SK-N-SH (cell line): ENCODE data around the gene ALDH1L1.

ENCODE experiments used
- CTCF ChIP-seq: fragments of 200-600 bp; sonication (generic); IDR thresholded peaks from 2 replicates; pipeline ENCODE4 v1.6.1; 2017; ENCODE audit warnings: antibody characterized with exemption, mild to moderate bottlenecking, moderate library complexity
- JUND ChIP-seq: IDR thresholded peaks from 2 replicates; pipeline ENCODE4 v1.4.0; 2012
- POLR2AphosphoS5 ChIP-seq: IDR thresholded peaks from 2 replicates; pipeline ENCODE4 v1.6.1; 2012; ENCODE audit warnings: low read depth, low read length
- RAD21 ChIP-seq: IDR thresholded peaks from 2 replicates; pipeline ENCODE4 v1.6.1; 2012; ENCODE audit warnings: mild to moderate bottlenecking, low read length
- RCOR1 ChIP-seq: fragments of 150-350 bp; IDR thresholded peaks from 2 replicates; pipeline ENCODE4 v1.6.1; 2017; ENCODE audit warnings: antibody characterized with exemption, low read length
- SIN3A ChIP-seq: IDR thresholded peaks from 2 replicates; pipeline ENCODE4 v1.6.1; 2012; ENCODE audit warnings: low read depth, mild to moderate bottlenecking, low read length, moderate library complexity, borderline replicate concordance
- SMC3 ChIP-seq: IDR thresholded peaks from 2 replicates; pipeline ENCODE4 v1.6.1; 2012; ENCODE audit warnings: low read depth, low read length, improper control_type of control experiment
- TCF12 ChIP-seq: IDR thresholded peaks from 2 replicates; pipeline ENCODE4 v1.4.0; 2012
- USF1 ChIP-seq: IDR thresholded peaks from 2 replicates; pipeline ENCODE4 v1.4.0; 2012; ENCODE audit warnings: low read depth, borderline replicate concordance

GRCh38 chr3:126067959-126068358 lies 112.4 kb downstream of the ALDH1L1 start:
- no peak for TF ChIP-seq POLR2AphosphoS5
- no peak for TF ChIP-seq JUND
- no peak for TF ChIP-seq RCOR1
- TF ChIP-seq CTCF, result no peak
- TF ChIP-seq TCF12, result no peak
- TF ChIP-seq RAD21, result no peak
- no peak for TF ChIP-seq SIN3A
- TF ChIP-seq USF1, result no peak
- no peak for TF ChIP-seq SMC3
